Smooth muscle cell (in vitro differentiated cells): Measurements from ENCODE around the gene LAYN. TPM values are rescaled to one million over a fixed set of nuclear protein-coding genes. Genes with fewer than 3 reads are reported as not detected.

ENCODE experiments used
- DNase-seq: peaks from one replicate; lab custom pipeline; 2025; ENCODE audit not compliant: unreplicated experiment; lab: John Stamatoyannopoulos, UW
- H2AFZ ChIP-seq: fragments of 200-600 bp; sonication (generic); 2 replicates; pipeline ENCODE4 v1.6.0; 2016; ENCODE audit warnings: antibody characterized with exemption, low read depth, mild to moderate bottlenecking
- H3F3A ChIP-seq: fragments of 200-600 bp; sonication (generic); 2 replicates; pipeline ENCODE4 v1.6.0; 2017; ENCODE audit warnings: antibody characterized with exemption, low read depth
- H3K27ac ChIP-seq: fragments of 200-600 bp; sonication (generic); 2 replicates; pipeline ENCODE4 v1.5.1; 2016; ENCODE audit warnings: low read depth, mild to moderate bottlenecking
- H3K27me3 ChIP-seq: fragments of 200-600 bp; sonication (generic); 2 replicates; pipeline ENCODE4 v1.6.1; 2016; ENCODE audit warnings: low read depth, mild to moderate bottlenecking
- H3K36me3 ChIP-seq: fragments of 200-600 bp; sonication (generic); 2 replicates; pipeline ENCODE4 v1.5.1; 2016; ENCODE audit warnings: low read depth
- H3K4me1 ChIP-seq: fragments of 200-600 bp; sonication (generic); 2 replicates; pipeline ENCODE4 v1.5.1; 2016; ENCODE audit warnings: low read depth
- H3K4me2 ChIP-seq: fragments of 200-600 bp; sonication (generic); 2 replicates; pipeline ENCODE4 v1.6.0; 2016; ENCODE audit warnings: mild to moderate bottlenecking
- H3K4me3 ChIP-seq: fragments of 200-600 bp; sonication (generic); 2 replicates; pipeline ENCODE4 v1.5.1; 2016; ENCODE audit warnings: mild to moderate bottlenecking
- H3K79me2 ChIP-seq: fragments of 200-600 bp; sonication (generic); 2 replicates; pipeline ENCODE4 v1.6.0; 2016; ENCODE audit warnings: low read depth, mild to moderate bottlenecking
- H3K9ac ChIP-seq: fragments of 200-600 bp; sonication (generic); 2 replicates; pipeline ENCODE4 v1.6.0; 2016; ENCODE audit warnings: low read depth
- H3K9me3 ChIP-seq: fragments of 200-600 bp; sonication (generic); replicated peaks from 2 replicates; pipeline ENCODE4 v1.5.1; 2016; ENCODE audit warnings: low read depth
- H4K20me1 ChIP-seq: fragments of 200-600 bp; sonication (generic); 2 replicates; pipeline ENCODE4 v1.6.0; 2016; ENCODE audit warnings: low read depth
- WGBS: methylation state at CpG from one replicate; pipeline ENCODE4 v1.1.7; 2016; ENCODE audit warnings: low lambda C conversion rate; 5-methylcytosine and 5-hydroxymethylcytosine counted together
- polyA plus RNA-seq: library from polyadenylated mRNA; unstranded; fragments of >200 nt; fragmentation: Nextera tagmentation; extraction: Ambion mirVana; gene quantifications from 2 replicates; pipeline ENCODE4 v1.2.1, GENCODE V29; 2016
- total RNA-seq: library from RNA; depleted of rRNA; stranded (reverse); fragments of >200 nt; gene quantifications from 2 replicates; pipeline ENCODE4 v1.2.3, GENCODE V29; 2014
- TF ChIP-seq, protein P1 (sequence below): fragments of 200-600 bp; sonication (generic); IDR thresholded peaks from 2 replicates; pipeline ENCODE4 v1.5.1; 2017; ENCODE audit warnings: borderline replicate concordance, mild to moderate bottlenecking, antibody characterized with exemption; ENCODE audit not compliant: insufficient read depth, poor library complexity, severe bottlenecking

The LAYN gene
- total and polyA plus RNA-seq, 2 experiments from 2014 or later = 52.6 to 67.4 TPM

DNA sequence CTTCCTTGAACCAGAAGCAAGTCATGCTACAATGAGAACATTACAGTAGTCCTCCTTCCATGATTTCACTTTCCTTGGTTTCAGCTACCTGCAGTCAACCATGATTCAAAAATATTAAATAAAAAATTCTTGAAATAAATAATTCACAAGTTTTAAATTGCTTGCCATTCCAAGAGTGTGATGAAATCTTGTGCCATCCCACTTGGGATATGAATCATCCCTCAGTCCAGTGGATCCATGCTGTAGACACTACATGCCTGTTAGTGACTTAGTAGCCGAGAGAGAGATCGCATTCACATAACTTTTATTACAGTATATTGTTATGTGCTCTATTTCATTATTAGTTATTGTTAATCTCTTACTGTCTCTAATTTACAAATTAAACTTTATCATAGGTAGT lies 20.0 kb upstream of the LAYN start:
- TF ChIP-seq, protein P1, sequence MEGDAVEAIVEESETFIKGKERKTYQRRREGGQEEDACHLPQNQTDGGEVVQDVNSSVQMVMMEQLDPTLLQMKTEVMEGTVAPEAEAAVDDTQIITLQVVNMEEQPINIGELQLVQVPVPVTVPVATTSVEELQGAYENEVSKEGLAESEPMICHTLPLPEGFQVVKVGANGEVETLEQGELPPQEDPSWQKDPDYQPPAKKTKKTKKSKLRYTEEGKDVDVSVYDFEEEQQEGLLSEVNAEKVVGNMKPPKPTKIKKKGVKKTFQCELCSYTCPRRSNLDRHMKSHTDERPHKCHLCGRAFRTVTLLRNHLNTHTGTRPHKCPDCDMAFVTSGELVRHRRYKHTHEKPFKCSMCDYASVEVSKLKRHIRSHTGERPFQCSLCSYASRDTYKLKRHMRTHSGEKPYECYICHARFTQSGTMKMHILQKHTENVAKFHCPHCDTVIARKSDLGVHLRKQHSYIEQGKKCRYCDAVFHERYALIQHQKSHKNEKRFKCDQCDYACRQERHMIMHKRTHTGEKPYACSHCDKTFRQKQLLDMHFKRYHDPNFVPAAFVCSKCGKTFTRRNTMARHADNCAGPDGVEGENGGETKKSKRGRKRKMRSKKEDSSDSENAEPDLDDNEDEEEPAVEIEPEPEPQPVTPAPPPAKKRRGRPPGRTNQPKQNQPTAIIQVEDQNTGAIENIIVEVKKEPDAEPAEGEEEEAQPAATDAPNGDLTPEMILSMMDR = no peak
- H3K9me3 ChIP-seq = no peaks in the 10 kb centered on the region
- H2AFZ ChIP-seq = no peak overlapping the region
- peaks cover 5% of the 10 kb centered on the region for H3K4me1 ChIP-seq
- H3K4me2 ChIP-seq = peak overlapping the region; percentile 80
- no peak overlapping the region for H3K4me3 ChIP-seq
- no peak overlapping the region for H3K9ac ChIP-seq
- H3F3A ChIP-seq = peaks cover 4% of the 10 kb centered on the region
- no peaks in the 10 kb centered on the region for H3K79me2 ChIP-seq
- no peaks in the 10 kb centered on the region for H3K27me3 ChIP-seq
- WGBS = 55% methylated on average over 2 of the region's 2 CpGs
- DNase-seq = no peak
- no peaks in the 10 kb centered on the region for H3K36me3 ChIP-seq
- peak overlapping the region; percentile 87 for H3K27ac ChIP-seq
- no peaks in the 10 kb centered on the region for H4K20me1 ChIP-seq

GRCh38 chr11:111521135-111521534 lies 19.4 kb upstream of the LAYN start:
- Histone ChIP-seq H3K27ac (peak overlapping the region; percentile 87), H3K9ac (no peak overlapping the region), H3K4me3 (no peak overlapping the region), H3F3A (peaks cover 7% of the 10 kb centered on the region), H2AFZ (no peak overlapping the region), H4K20me1 (no peaks in the 10 kb centered on the region), H3K36me3 (no peaks in the 10 kb centered on the region), H3K27me3 (no peaks in the 10 kb centered on the region), H3K4me2 (peak overlapping the region; percentile 80), H3K9me3 (no peaks in the 10 kb centered on the region), H3K79me2 (no peaks in the 10 kb centered on the region), H3K4me1 (no peaks in the 10 kb centered on the region)
- TF ChIP-seq, protein P1 = no peak
- WGBS = 3% methylated on average over 2 of the region's 2 CpGs
- DNase-seq = no peak

- Histone ChIP-seq H3K9ac (no peak overlapping the region), H3K4me3 (no peak overlapping the region), H4K20me1 (no peaks in the 10 kb centered on the region), H3K79me2 (no peaks in the 10 kb centered on the region), H3K27ac (no peak overlapping the region), H3K36me3 (no peaks in the 10 kb centered on the region), H3K27me3 (no peaks in the 10 kb centered on the region), H3K4me1 (no peaks in the 10 kb centered on the region), H3F3A (peaks cover 7% of the 10 kb centered on the region), H2AFZ (no peak overlapping the region), H3K4me2 (no peak overlapping the region), H3K9me3 (no peaks in the 10 kb centered on the region)
- TF ChIP-seq, protein P1 = no peak
- DNase-seq = no peak
- WGBS = 96% methylated on average over 5 of the region's 5 CpGs
Observed at GRCh38 chr11:111522426-111522825, 18.1 kb upstream of the LAYN start.

DNA sequence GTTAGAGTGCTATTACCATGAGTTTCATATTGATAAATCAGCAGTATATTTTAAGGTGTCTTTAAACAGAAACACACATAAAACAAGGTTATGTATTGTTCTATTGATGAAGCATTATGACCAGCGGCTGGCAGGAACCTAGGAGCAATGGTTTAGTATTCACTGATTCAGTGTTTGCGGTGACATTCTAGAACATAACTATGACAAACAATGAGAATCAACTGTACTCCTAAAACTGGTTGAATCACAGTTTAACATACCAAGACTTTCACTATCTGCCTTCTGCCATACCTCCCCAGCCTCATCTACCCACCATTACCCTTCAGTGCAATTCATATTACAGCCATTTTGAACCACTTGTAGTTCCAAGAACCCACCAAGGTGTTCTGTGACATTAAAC lies 17.2 kb upstream of the LAYN start:
- Histone ChIP-seq H4K20me1 (no peaks in the 10 kb centered on the region), H3K9ac (no peak overlapping the region), H3K4me1 (no peaks in the 10 kb centered on the region), H3K9me3 (no peaks in the 10 kb centered on the region), H2AFZ (no peak overlapping the region), H3K36me3 (no peaks in the 10 kb centered on the region), H3F3A (peaks cover 7% of the 10 kb centered on the region), H3K79me2 (no peaks in the 10 kb centered on the region), H3K4me3 (no peak overlapping the region), H3K27ac (no peak overlapping the region), H3K4me2 (no peak overlapping the region), H3K27me3 (no peaks in the 10 kb centered on the region)
- no peak for DNase-seq
- TF ChIP-seq, protein P1 = no peak
- WGBS = 96% methylated on average over 2 of the region's 2 CpGs
